ENCODE data around the gene P3R3URF. TPM values are rescaled to one million over a fixed set of nuclear protein-coding genes. Genes with fewer than 3 reads are reported as not detected.
A peak's percentile ranks its signal among the peaks of the same experiment; 100 is the strongest.

P3R3URF gene
- total and polyA plus RNA-seq, 9 of the 15 experiments (the other 6 are each of a cell fraction or from before 2014, with no cell fraction given): not detected

DNA sequence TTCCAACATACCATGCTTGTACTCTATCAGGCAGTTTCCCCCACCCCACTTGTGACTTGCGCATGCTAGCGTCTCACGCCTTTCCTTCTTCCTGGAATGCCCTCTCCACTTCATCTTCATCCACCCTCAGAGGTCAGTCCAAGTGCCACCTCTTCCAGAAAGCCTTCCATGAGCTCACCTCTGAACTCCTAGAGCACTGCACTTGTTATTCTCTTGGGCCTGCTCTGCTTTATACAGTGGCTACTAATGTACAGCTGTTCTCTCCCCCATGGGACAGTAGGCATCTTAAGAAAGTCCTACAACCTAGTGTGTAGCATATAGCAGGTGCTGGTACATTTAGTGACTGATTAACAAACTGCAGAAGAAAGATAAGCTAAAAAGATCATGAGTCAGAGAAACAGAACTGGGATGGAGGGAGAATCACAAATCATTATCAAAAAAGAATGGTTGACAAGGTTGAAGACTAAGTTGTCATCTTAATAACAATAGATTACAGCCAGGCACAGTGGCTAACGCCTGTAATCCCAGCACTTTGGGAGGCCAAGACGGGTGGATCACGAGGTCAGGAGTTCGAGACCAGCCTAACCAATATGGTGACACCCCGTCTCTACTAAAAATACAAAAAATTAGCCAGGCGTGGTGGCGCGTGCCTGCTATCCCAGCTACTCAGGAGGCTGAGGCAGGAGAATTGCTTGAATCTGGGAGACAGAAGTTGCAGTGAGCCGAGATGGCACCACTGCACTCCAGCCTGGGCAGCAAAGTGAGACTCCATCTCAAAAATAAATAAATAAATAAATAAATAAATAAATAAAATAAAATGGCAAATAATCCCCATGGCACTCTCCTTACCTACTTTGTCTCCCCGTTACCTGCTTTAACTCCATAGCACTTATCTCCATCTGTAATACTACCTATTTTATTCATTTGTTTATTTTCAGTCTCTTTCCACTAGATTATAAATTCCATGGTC lies 17.7 kb downstream of the P3R3URF start (continued):
- no peak for TF ChIP-seq SRSF3 (IDR thresholded peaks at IDR 0.05; ENCODE audit: insufficient read depth, low read length)
- TF ChIP-seq TEAD2 (tag; IDR thresholded peaks at IDR 0.05): no peak
- no peak for TF ChIP-seq NR2F6 (CRISPR knock-in tag; IDR thresholded peaks at IDR 0.05)
- TF ChIP-seq, protein P1, sequence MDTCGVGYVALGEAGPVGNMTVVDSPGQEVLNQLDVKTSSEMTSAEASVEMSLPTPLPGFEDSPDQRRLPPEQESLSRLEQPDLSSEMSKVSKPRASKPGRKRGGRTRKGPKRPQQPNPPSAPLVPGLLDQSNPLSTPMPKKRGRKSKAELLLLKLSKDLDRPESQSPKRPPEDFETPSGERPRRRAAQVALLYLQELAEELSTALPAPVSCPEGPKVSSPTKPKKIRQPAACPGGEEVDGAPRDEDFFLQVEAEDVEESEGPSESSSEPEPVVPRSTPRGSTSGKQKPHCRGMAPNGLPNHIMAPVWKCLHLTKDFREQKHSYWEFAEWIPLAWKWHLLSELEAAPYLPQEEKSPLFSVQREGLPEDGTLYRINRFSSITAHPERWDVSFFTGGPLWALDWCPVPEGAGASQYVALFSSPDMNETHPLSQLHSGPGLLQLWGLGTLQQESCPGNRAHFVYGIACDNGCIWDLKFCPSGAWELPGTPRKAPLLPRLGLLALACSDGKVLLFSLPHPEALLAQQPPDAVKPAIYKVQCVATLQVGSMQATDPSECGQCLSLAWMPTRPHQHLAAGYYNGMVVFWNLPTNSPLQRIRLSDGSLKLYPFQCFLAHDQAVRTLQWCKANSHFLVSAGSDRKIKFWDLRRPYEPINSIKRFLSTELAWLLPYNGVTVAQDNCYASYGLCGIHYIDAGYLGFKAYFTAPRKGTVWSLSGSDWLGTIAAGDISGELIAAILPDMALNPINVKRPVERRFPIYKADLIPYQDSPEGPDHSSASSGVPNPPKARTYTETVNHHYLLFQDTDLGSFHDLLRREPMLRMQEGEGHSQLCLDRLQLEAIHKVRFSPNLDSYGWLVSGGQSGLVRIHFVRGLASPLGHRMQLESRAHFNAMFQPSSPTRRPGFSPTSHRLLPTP (IDR thresholded peaks at IDR 0.05; ENCODE audit: borderline replicate concordance, extremely low read depth, insufficient read length): peak; percentile 74
- TF ChIP-seq TAF15 (IDR thresholded peaks at IDR 0.05; ENCODE audit: low read depth, low read length): no peak
- no peak for TF ChIP-seq NR4A1 (CRISPR knock-in tag; IDR thresholded peaks at IDR 0.05)
- peak; percentile 73 for TF ChIP-seq NR4A1 (tag; IDR thresholded peaks at IDR 0.05)
- peak; percentile 82; the same call in 1 of the 2 replicates for TF ChIP-seq ZNF764 (CRISPR knock-in tag; IDR thresholded peaks at IDR 0.05; ENCODE audit: low read depth)
- peak; percentile 90 for TF ChIP-seq JUN (IDR thresholded peaks at IDR 0.05; ENCODE audit: borderline replicate concordance, low read depth, low read length)
- peak; percentile 86; the same call in 1 of the 2 replicates for TF ChIP-seq JUN (CRISPR knock-in tag; IDR thresholded peaks at IDR 0.05; ENCODE audit: borderline replicate concordance)
- TF ChIP-seq ELF4 (CRISPR knock-in tag; IDR thresholded peaks at IDR 0.05): 0 out of 2 replicates have a peak, but pooled peaks have one; percentile 78
- TF ChIP-seq LEF1 (IDR thresholded peaks at IDR 0.05): peak; percentile 97
- TF ChIP-seq PBX2 (CRISPR knock-in tag; IDR thresholded peaks at IDR 0.05; ENCODE audit: low read depth): no peak
- peak; percentile 99 for TF ChIP-seq PBX2 (tag; conservative IDR thresholded peaks at IDR 0.05; ENCODE audit: low read depth)
- peak; percentile 98 for TF ChIP-seq ARID3A (IDR thresholded peaks at IDR 0.05; ENCODE audit: borderline replicate concordance, low read depth, low read length)
- TF ChIP-seq CSDE1 (IDR thresholded peaks at IDR 0.05): no peak
- peak; percentile 90 for TF ChIP-seq MTA3 (IDR thresholded peaks at IDR 0.05; ENCODE audit: borderline replicate concordance)
- TF ChIP-seq LCOR (CRISPR knock-in tag; IDR thresholded peaks at IDR 0.05): peak; percentile 96
- peak; percentile 99 for TF ChIP-seq PML (IDR thresholded peaks at IDR 0.05; ENCODE audit: low read length)
- TF ChIP-seq NCOA2 (IDR thresholded peaks at IDR 0.05; ENCODE audit: partially characterized antibody in 2 of 2): peak in 1 of 2 experiments; percentile 71
- TF ChIP-seq ELF1 (tag; IDR thresholded peaks at IDR 0.05): no peak
